Fibroblast of lung (primary cell): Measurements from ENCODE around the gene TMEM33.

Experiments used
- EZH2 ChIP-seq: IDR thresholded peaks from 2 replicates; pipeline ENCODE4 v1.5.1; 2012; ENCODE audit warnings: low read length, control low read depth, mild to moderate bottlenecking; ENCODE audit errors: missing control alignments
- TF ChIP-seq, protein P1 (sequence below), 2 donors: IDR thresholded peaks in 1 of 2; conservative IDR thresholded peaks in 1 of 2; 1 replicate in 1 of 2; 2 replicates in 1 of 2; pipeline ENCODE4 v1.5.1; 2011 to 2012; ENCODE audit warnings: low read length in 2 of 2, control low read depth in 1 of 2, inconsistent platforms in 1 of 2, low read depth in 1 of 2, mild to moderate bottlenecking in 1 of 2

DNA sequence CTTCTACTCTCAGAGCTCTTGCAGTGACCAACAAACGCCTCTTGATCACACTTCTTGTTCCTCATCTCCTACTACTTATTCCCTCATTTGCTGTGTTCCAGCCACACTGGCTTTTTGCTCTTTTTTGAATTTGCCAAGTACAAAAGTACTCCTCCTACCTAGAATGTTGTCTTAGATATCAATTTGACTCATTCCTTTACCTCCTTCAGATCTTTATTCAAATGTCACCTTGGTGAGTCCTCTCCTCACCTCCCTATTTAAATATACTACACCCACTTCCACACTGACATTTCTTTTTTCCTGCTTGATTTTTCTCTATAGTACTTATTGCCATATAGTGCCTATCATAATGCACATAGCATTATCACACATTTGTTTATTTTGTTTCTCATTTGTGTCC lies 40.1 kb downstream of the TMEM33 start:
- TF ChIP-seq, protein P1, sequence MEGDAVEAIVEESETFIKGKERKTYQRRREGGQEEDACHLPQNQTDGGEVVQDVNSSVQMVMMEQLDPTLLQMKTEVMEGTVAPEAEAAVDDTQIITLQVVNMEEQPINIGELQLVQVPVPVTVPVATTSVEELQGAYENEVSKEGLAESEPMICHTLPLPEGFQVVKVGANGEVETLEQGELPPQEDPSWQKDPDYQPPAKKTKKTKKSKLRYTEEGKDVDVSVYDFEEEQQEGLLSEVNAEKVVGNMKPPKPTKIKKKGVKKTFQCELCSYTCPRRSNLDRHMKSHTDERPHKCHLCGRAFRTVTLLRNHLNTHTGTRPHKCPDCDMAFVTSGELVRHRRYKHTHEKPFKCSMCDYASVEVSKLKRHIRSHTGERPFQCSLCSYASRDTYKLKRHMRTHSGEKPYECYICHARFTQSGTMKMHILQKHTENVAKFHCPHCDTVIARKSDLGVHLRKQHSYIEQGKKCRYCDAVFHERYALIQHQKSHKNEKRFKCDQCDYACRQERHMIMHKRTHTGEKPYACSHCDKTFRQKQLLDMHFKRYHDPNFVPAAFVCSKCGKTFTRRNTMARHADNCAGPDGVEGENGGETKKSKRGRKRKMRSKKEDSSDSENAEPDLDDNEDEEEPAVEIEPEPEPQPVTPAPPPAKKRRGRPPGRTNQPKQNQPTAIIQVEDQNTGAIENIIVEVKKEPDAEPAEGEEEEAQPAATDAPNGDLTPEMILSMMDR (conservative IDR thresholded peaks at IDR 0.05 in 1 of 2, IDR thresholded peaks at IDR 0.05 in 1 of 2; ENCODE audit: low read depth in 1 of 2, low read length in 2 of 2), result no peak
- TF ChIP-seq EZH2, result no peak
